Glomerular visceral epithelial cell (primary cell): ENCODE measurements around the gene FSTL4.

ENCODE experiments used
- DNase-seq: peaks from one replicate; pipeline ENCODE4 v3.0.0-alpha.2; 2016; ENCODE audit errors: extremely low spot score

The FSTL4 gene

DNA sequence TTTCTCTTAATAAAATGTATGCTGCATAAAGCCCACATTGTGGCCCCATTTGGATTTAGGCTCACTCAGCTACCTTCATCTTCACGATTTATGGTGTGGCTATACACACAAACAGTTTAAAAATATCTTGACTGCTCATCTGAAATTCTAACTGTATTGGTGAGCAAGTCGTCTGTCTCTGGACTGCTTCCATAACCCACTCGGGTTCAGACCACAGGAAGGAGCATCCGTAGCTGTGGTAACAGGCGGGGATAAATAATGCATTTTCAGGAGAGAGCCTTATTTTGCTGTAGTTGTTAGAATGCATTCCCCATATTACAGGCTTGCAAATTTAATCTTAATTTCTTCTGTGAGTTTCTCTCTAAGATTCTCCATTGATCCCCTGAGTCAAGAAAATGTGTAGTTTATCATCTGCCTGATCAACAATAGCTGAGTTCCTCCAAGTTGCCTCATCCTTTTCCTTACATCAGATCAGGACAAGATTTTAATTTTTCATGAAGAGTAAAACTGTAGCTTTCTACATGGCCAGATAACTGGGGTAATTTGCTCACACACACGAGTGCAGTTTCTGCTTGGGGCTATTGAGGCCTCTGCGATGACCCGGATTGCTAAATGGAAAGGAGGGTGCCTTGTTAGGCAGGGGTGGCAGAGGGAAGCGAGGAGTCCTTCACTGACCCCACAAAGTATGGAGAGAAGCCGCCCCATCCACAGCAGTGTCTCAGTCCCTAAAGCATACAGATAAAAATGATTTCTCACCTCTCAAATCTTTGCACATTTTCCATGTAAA is 133.9 kb downstream of the FSTL4 start:
- DNase-seq: no peak

DNA sequence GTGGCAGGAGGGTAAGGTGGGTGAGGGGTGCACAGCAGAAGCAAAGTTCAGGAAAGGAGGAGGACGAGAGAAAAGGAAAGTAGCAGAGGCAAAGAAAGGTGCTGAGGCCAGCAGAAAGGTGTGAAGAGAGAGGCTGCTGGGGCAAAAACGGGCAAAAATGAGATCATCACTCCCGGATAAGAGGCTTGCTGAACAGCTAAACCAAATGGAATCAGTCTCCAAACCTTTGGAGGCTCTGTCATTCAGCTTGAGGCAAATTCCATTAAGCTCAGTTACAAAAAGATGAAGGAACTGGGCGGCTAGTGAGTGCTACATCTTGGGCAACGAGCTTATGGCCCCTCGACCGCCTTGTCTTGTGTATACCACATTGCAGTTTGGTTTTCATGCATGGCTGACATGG is 136.4 kb downstream of the FSTL4 start:
- DNase-seq: no peak

DNA sequence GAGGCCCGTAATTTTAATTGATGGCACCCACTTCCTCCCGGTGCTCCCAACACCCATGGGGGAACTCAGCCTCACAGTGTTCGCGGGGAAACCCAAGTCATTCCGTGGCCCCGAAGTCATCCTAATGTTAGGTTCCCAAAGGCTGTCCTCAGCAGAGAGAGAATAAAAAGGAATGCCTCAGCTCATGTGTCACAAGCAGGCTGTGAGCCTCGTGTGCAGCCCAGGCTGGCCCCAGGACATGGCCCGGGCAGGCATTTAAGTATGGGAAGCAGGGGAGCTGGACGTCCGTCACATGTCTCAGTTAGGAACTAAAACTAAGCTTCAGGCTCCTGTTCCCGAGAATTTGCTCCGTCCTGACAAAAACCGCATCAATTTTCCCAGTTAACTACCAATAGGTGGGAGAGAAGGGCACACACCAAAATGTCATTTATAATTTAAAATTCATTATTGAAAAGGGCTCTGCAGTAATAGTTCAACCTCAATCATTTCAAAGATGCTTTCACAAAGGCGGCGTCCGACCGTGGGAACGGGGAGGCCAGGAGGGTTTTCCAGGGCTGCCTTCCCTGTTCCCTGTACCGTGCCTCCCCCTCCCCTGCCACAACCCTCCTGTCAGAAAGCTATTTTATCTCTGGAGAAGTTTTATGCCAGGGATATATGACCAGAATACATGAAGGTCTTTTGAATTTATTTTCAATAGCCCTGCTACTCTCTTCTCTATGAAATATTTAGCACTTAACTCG is 137.3 kb downstream of the FSTL4 start:
- no peak for DNase-seq

DNA sequence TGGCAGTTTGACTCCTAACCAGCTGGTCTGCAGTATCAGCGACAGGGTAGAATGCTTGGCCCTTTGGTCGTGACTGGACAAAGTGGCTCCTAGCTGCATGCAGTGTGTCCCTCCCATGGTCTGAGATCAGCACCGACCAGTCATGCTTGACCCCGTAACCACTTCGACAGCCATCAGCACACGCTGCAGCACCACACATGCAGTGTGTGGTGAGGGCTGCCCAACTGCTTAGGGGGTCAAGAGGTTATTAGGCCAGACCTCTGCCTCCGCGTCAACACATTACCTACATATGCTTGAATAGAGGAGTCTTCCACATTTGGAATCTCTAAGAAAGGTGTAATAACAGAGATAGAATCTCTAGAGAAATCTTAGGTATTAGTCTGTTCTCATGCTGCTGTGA is 139.1 kb downstream of the FSTL4 start:
- no peak for DNase-seq

DNA sequence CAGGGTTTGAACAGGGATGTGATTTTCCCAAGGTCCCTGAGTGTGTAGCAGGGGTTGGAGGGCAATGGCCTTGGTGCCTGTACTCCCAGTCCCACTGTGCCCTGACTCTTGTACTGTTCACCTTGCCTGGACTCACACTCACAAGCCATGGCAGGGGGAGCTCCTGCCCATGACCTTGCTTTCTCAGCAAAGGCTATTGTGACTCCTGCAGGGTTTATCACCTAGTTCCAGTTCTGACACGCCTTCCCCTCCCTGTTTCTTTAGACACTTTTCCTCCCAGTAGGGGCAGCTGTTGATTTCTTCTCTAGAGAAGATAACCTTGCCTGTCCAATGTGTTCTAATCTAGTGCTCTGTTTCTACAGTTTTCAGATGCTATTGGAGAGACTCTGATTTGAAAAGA is 139.5 kb downstream of the FSTL4 start:
- no peak for DNase-seq

DNA sequence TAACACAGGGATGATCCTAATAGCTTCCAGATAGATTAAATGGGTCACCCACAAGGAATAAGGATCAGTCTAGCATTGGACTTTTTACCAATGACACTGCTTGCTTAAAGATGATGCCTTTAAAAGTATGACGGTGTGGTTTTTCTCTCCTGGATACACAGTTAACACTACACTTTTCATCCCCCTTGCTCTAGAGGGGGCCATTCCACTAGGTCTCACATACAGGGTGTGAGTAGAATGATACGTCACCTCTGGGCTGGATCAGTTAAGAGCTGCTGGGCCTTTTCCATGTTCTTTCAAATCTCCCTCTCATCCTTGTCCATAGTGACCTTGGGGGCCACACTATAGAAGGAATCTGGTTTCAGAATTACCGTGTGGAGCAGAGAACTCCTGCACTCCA is 140.6 kb downstream of the FSTL4 start:
- DNase-seq: no peak

DNA sequence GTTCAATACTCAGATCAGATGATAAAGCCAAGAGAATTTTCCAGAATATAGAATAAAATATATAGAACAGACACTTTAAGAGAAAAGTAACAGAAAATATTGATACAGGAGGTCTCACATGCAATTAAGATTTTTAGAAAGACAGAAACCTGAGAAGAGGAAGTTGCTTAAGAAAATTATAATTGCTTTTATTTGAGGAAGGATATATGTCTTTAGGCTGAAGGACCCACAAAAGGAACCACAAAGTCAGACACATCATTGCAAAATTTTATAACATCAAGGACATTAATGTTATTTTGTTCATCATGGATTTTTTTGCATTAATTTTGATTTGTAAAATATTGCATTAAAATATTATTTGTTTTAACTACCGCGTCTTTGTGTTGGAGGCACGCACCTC is 141.5 kb downstream of the FSTL4 start:
- no peak for DNase-seq

DNA sequence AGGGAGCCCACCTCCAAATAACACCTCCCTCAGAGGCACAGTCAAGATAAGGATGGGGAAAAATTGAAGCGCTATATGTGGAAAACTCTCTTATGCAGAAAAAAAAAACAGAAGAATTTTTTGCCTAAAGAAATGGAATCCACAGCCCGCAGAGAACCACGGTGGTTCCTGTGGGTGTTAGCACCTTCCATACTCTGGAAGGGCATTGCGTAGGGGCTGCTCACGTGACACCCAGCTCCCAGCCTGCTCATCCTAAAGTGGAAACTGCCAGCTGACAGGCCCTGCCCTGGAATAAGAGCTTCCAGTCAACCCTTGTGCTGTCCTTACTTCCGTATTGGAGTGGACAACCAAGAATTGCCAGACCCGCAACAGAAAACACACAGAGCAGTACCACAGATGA is 142.5 kb downstream of the FSTL4 start:
- DNase-seq: no peak

DNA sequence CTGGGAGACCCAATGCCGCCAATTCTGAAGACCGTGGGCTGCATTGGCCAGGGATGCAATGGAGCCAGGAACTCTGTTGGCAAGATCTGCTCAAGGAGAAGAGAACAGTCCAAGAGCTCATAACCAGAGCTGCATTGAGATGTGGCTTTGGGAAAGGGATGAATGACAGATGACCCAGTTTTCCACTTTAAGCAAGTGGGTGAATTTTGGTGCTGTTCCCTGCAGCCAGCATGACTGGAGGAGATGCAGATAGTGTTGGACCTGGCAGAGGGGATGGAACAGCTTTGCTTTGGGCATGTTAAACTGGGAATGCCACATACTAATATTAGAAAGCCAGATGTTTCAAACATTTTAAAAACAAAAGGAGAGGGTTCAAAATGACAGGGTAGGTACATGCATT is 143.1 kb downstream of the FSTL4 start:
- no peak for DNase-seq

DNA sequence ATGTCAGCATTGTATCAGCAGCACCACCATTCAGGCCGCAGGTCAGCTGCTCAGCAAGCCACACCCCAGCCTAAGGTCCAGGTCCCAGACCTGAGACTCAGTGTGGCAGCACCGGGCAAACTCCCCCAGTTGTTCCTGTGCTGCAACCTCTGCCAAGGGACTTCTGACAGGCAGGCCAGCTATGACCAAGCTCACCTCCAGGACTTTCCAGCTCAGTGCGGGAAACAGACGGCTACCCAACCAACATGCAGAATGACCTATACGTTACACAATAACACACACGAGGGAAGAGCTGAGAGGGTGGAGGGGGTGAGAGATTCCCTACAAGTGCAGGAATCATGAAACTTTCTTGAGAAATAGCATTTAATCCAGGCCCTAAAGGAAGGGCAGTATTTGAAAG is 143.7 kb downstream of the FSTL4 start:
- DNase-seq: no peak

DNA sequence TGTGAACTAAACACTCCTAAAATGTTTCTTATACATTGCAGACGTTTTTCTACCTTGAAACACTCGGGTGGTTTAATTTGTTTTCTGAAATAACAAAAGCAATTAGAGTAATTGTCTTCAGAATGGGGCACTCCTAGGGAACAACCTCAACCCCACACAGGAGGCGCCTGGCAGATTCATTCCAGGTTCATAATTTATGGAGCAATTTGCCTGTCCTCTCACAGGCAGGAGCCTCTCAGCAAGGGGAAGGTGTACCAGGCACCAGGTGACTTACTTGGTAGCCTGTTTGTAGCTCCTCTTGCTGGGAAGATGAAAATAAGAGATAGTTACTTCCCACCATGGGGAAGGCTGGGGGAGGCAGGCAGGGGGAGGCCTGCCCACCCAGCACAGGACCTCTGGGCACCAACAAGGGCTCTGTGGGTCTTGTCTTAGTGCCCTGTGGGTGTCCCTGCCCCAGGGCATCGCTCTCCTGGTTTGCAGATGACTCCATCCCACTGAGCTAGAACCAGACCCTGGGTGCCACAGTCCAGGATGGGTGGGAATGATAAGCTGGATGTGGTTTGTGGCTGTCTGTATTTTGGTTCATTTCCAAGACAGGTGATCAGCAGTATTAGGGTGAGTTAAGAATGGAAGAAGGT is 144.4 kb downstream of the FSTL4 start:
- no peak for DNase-seq

DNA sequence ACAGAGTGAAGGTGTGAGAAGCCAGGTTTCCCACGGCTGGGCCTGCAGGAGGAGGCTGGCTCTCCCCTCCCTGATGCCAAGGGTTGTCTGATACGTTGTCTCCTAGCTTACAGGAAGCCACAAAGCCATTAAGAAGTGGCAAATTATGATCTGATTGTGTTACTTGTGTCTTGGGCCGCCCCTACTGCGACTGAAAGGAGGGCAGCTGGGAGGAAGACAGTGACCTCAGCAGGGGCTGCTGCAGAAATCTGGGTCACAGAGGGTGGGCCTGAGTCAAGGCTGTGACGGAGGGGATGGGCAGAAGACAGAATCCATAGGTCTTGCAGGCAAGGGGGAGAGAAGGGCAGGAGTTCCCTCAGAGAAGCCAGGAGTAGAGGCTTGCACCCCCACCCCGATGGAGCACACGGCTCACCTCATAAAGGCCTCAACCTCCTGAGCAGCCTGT is 145.0 kb downstream of the FSTL4 start:
- DNase-seq: no peak

DNA sequence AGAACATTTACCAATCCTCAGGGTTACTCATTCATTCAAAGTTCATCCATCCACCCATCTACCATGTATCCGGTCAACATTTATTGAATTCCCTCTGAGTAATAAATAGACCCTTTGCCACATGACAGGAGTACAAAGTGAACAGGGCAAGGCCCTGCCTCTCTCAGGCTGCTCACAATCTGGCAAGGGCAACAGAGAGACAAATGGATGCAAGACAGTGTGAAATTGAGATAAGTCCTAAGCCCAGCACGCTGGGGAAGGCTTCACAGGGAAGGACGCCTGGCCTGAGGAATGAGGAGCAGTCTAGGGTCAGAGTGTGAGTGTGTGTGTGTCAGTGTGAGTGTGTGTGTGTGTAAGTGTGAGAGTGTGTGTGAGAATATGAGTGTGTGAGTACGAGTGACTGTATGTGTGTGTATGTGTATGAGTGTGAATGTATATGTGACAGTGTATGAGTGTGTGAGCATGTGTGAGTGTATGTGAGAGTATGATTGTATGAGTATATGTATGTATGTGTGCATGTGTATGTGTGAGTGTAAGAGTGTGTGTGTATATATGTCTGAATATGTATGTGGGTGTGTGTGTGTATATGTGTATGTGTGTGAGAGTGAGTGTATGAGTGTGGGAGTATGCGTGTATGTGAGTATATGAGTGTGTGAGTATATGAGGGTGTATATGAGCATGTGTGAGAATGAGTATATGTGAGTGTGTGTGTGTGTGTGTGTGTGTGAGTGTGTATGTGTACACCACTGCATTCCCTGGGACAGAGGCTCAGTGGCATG is 145.6 kb downstream of the FSTL4 start:
- no peak for DNase-seq

DNA sequence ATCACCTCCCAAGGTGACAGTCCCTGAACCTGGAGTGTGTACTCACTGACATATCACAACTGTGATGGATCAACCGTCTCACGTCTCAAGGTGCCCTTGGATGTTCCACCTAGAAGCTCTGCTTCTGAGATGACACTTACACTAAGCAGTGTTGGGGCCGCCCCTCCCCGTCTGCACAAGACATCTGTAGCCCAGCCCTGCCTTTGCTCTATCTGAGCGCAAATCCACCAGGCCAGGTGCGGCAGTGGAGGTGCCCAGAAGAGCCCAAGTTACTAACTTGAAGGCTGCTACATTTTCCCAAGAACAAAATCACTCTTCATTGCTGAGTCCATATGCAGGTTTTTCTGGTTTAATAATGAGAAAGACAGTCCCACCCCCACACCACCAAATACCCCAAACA is 148.3 kb downstream of the FSTL4 start:
- no peak for DNase-seq

DNA sequence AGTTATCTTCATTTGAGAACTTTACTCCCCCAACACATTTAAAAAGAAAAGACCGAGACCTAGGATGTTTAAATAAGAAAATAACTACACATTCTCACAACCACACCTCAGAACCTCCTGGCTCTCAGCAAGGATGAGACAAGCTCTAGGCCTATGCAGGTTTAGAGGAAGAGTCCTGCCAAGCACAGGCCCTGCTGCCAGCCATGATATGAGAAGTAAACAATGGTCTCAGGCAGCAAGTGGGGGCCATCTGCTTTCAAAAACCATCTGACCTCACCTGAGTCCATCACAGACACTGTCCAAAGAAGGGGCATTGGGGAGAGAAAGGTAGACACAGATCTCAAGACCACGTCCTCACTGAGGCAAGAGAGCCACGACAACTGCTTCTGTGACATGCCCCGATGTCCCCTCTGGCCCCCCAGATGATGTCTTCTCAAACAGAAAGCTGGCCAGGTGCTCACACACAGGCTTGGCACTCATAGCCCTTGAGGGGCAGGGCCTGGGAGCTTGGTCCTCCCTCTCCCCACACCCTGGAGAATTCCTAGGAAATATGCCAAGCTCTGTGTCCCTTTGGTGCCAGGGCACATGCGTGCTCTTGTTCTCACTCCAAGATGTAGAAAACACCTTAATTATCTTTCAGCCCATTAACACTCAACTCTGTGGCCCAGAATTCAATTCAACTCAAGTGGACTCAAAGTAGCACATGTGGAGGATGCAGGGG is 150.4 kb downstream of the FSTL4 start:
- no peak for DNase-seq

DNA sequence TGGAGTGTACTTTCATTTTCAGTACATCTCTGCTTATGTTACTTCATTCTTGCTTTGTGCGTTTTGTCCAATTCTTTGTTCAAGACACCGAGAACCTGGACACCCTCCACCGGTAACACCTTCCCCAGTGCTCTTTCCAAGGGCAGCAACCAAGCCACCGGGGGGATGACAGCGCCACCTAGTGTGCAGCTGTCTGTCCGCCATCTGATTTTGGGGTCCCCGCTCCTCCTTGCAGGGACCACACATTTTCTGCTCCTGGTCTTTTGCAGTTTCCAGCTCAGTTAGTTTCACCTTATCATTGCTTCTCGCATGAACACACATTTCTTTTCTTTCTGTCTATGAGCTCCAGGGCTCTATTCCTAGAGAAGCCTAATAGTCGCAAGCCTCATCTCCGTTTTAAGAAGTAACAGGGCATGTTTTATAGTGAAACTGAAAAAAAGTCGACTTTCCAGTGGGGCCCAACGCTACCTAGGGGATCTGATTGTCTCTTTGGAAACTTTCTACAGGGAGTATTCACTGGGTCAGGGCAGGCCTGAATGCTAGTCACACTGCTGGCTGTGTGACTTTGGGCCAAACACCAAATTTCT is 152.1 kb downstream of the FSTL4 start:
- DNase-seq: no peak

DNA sequence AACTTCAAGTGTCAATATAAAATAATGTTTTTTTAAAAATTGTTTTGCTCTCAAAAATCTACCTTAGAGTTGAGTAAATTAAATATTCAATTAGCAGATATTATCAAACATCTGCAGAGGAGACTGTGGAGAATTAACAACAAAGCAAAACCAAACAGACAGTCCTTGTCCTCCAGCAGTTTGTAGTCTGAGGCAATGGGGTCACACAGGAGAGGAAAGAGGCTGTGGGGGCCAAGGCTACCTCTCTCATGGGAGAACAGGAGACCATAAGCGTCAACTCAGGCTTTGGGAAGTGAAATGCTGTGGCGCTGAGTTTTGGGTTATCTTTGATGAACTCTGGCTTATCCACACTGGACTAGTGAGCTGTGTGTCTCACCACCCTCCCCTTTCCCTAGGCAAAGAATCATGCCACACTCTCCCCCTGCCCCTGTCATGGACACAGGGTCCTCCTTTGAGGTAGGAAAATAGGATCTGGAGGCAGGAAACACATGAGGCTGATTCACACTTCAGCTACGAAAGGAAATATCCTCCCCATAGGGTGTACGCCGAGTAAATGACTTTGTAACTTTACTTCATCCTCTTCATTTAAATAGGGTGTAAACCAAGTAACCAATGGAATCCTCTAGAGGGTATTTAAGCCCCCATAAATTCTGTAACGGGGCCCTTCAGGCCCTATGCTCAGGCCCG is 152.7 kb downstream of the FSTL4 start:
- DNase-seq: no peak

DNA sequence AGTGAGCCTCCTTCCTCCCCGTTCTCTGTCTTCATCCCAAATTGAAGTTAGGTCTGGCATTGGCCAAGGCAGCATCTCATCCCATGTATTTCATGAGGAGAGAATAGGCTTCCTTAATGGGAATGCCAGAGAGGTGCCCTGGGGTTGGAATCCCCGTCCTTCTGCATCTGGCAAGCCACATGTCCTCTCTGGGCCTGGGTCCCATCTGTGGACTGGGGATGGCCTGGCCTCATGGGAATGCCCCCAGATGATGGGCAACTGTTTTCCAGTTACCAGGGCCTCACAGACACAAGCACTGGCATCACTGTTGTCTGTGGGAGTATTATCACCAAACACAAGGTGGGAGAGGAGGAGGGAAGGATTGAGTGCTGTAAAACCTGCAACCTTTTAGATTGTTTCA is 153.9 kb downstream of the FSTL4 start:
- no peak for DNase-seq

DNA sequence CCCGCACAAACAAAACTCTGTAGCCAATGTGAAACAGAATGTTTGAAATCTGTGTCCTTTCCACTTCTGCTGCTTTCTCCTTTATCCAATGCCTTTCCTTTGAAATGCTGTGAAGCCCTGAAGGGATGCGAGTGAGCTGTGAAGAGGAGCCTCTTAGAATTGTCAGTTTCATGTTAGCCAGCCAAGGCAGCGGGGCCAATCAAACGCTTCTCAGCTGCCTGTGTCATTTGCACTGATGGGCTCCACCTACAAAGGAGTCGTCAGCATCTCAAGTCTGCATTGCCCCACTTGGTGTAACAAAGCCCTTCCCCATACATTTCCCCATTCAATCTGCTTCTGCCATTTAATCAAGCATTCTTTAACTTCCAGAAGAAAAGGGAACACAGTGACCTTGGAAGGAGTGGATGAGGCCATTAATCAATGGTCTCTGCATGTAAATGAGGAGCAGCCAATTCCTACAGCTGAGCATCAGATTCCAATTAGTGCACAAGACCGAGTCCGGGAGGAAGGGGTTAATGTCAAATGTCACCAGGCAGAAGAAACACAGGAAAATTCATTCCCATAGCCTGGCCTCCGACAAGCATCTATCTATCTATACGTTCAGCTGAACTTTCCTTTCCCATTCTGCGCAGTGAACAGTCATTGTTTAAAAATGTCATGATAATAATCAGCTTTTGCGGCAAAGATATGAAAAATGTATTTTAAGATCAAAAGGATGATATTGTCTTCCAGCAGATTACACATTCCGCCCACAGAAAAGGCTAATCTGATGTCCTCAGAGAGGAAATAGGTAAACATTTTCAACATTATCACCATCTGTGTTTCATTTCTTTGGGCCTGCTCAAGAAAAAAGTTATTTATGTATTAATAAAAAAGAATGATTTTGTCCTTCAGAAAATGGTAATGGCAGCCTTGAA is 154.6 kb downstream of the FSTL4 start:
- no peak for DNase-seq
